ENCODE data around the gene VSTM1. TPM values are rescaled to one million over a fixed set of nuclear protein-coding genes. Genes with fewer than 3 reads are reported as not detected.

The VSTM1 gene
- total RNA-seq, 4 donors from 2014 or later, result not detected

GRCh38 chr19:54081032-54081431 lies 17.3 kb upstream of the VSTM1 start, which contains the start of gene TARM1:
TSS of gene TARM1 (minus strand) at chr19:54081365. CDS start at chr19:54081340, 25 bp downstream.
- Histone ChIP-seq H3K4me1 (no peaks in the 10 kb centered on the region), H3K27ac (no peak within 1 kb of the TSS), H3K4me3 (no peak within 1 kb of the TSS), H3K36me3 (no peaks in the 10 kb centered on the region), H3K27me3 (peaks cover 26% of the 10 kb centered on the region), H3K9me3 (peaks cover 0 to 35% (median 0%) of the 10 kb centered on the region in 3 donors)
- 50 to 80% methylated on average over 3 to 5 of the region's 7 CpGs for WGBS, 2 donors (ENCODE audit: low coverage in 1 of 2)
- TF ChIP-seq CTCF (IDR thresholded peaks at IDR 0.05), result no peak
- TF ChIP-seq POLR2AphosphoS5 (IDR thresholded peaks at IDR 0.05), result no peak
- TF ChIP-seq EP300 (IDR thresholded peaks at IDR 0.05), result no peak
- no peak for TF ChIP-seq POLR2A (IDR thresholded peaks at IDR 0.05)
- no peak for ATAC-seq

GRCh38 chr19:54077334-54077733 lies 13.6 kb upstream of the VSTM1 start:
- H3K4me3 ChIP-seq, result no peak overlapping the region
- TF ChIP-seq EP300 (IDR thresholded peaks at IDR 0.05) (no peak), CTCF (IDR thresholded peaks at IDR 0.05) (no peak), POLR2A (IDR thresholded peaks at IDR 0.05) (no peak), POLR2AphosphoS5 (IDR thresholded peaks at IDR 0.05) (no peak)
- peaks cover 0 to 17% (median 0%) of the 10 kb centered on the region in 3 donors for H3K9me3 ChIP-seq
- no peaks in the 10 kb centered on the region for H3K4me1 ChIP-seq
- WGBS, 2 donors (ENCODE audit: low coverage in 1 of 2), result 73 to 77% methylated on average over 3 to 5 of the region's 5 CpGs
- no peak overlapping the region for H3K27ac ChIP-seq
- ATAC-seq, result no peak
- H3K27me3 ChIP-seq, result peaks cover 19% of the 10 kb centered on the region
- H3K36me3 ChIP-seq, result no peaks in the 10 kb centered on the region

- peaks cover 0 to 2% (median 0%) of the 10 kb centered on the region in 3 donors for H3K9me3 ChIP-seq
- no peaks in the 10 kb centered on the region for H3K36me3 ChIP-seq
- no peak for ATAC-seq
- no peak overlapping the region for H3K27ac ChIP-seq
- H3K4me1 ChIP-seq, result no peaks in the 10 kb centered on the region
- no peak for TF ChIP-seq EP300 (IDR thresholded peaks at IDR 0.05)
- no peak for TF ChIP-seq POLR2A (IDR thresholded peaks at IDR 0.05)
- TF ChIP-seq CTCF (IDR thresholded peaks at IDR 0.05), result no peak
- TF ChIP-seq POLR2AphosphoS5 (IDR thresholded peaks at IDR 0.05), result no peak
- WGBS, 2 donors (ENCODE audit: low coverage in 1 of 2), result 79 to 93% methylated on average over 5 of the region's 9 CpGs
- H3K27me3 ChIP-seq, result peaks cover 20% of the 10 kb centered on the region
- no peak overlapping the region for H3K4me3 ChIP-seq
These were observed 11.2 kb upstream of the VSTM1 start for GRCh38 chr19:54074851-54075250.

GRCh38 chr19:54073829-54074228 lies 10.1 kb upstream of the VSTM1 start:
- H3K4me1 ChIP-seq, result no peaks in the 10 kb centered on the region
- H3K4me3 ChIP-seq, result no peak overlapping the region
- TF ChIP-seq POLR2AphosphoS5 (IDR thresholded peaks at IDR 0.05), result no peak
- no peak for TF ChIP-seq POLR2A (IDR thresholded peaks at IDR 0.05)
- TF ChIP-seq EP300 (IDR thresholded peaks at IDR 0.05), result no peak
- no peak for TF ChIP-seq CTCF (IDR thresholded peaks at IDR 0.05)
- no peaks in the 10 kb centered on the region for H3K36me3 ChIP-seq
- no peak for ATAC-seq
- H3K27ac ChIP-seq, result no peak overlapping the region
- peaks cover 0 to 11% (median 0%) of the 10 kb centered on the region in 3 donors for H3K9me3 ChIP-seq
- H3K27me3 ChIP-seq, result peaks cover 19% of the 10 kb centered on the region
- WGBS, 2 donors (ENCODE audit: low coverage in 1 of 2), result 80 to 85% methylated on average over 6 to 10 of the region's 10 CpGs

GRCh38 chr19:54069470-54069869 lies 5.8 kb upstream of the VSTM1 start:
- Histone ChIP-seq H3K9me3 (peaks cover 0 to 11% (median 0%) of the 10 kb centered on the region in 3 donors), H3K27ac (no peak overlapping the region), H3K36me3 (no peaks in the 10 kb centered on the region), H3K4me3 (no peak overlapping the region), H3K27me3 (peaks cover 13% of the 10 kb centered on the region), H3K4me1 (no peaks in the 10 kb centered on the region)
- no peak for ATAC-seq
- no peak for TF ChIP-seq POLR2AphosphoS5 (IDR thresholded peaks at IDR 0.05)
- 71 to 82% methylated on average over 3 to 5 of the region's 5 CpGs for WGBS, 2 donors (ENCODE audit: low coverage in 1 of 2)

Measured in gastroesophageal sphincter (tissue), 4 donors.